Measurements from ENCODE around the gene FMNL2.

- TF ChIP-seq POLR2A (IDR thresholded peaks at IDR 0.05; ENCODE audit: low read depth, low read length): no peak
- no peak for TF ChIP-seq POLR2AphosphoS5 (IDR thresholded peaks at IDR 0.05; ENCODE audit: low read depth, low read length)
- TF ChIP-seq TAF1 (IDR thresholded peaks at IDR 0.05; ENCODE audit: borderline replicate concordance, low read depth, low read length): no peak
Measured at GRCh38 chr2:152394326-152394725, 59.4 kb downstream of the FMNL2 start.
